GM18498 (cell line): ENCODE measurements around the gene IL11.
"Not testable (repeated sequence)": the region's sequence is repeated elsewhere in the genome, so short reads cannot be mapped to it uniquely, and the experiment has no call there.

Experiments
- ATAC-seq: cut with Tn5 transposase; IDR thresholded peaks from one replicate; pipeline ENCODE4 v1.9.1; 2021; ENCODE audit warnings: mild to moderate bottlenecking, moderate library complexity; ENCODE audit not compliant: unreplicated experiment

Gene IL11

GRCh38 chr19:55370305-55370988 is at the start of gene IL11:
IL11 (minus strand) TSS chr19:55370463; CDS start chr19:55370310, 153 bp downstream.
- ATAC-seq = no peak

- ATAC-seq = no peak
Observed at GRCh38 chr19:55419624-55420236, 49.5 kb upstream of the IL11 start.

GRCh38 chr19:55419103-55419502 is 48.8 kb upstream of the IL11 start:
- no peak for ATAC-seq

GRCh38 chr19:55418185-55418584 is 47.9 kb upstream of the IL11 start:
- ATAC-seq = no peak

GRCh38 chr19:55410168-55410567 is 39.9 kb upstream of the IL11 start:
- ATAC-seq = no peak

GRCh38 chr19:55409179-55409578 is 38.9 kb upstream of the IL11 start:
- ATAC-seq = not testable (repeated sequence)

- no peak for ATAC-seq
Observed at GRCh38 chr19:55408533-55408872, 38.2 kb upstream of the IL11 start.

GRCh38 chr19:55407800-55408532 is 37.7 kb upstream of the IL11 start:
- peak; percentile 80 for ATAC-seq

GRCh38 chr19:55407550-55407799 is 37.2 kb upstream of the IL11 start, which contains the start of gene UBE2S:
UBE2S (minus strand) TSS chr19:55407788; CDS start chr19:55407589, 199 bp downstream.
- ATAC-seq = not testable (repeated sequence)

- peak; percentile 21 for ATAC-seq
Observed at GRCh38 chr19:55406826-55407549, 36.7 kb upstream of the IL11 start.

- no peak for ATAC-seq
Observed at GRCh38 chr19:55406091-55406825, 36.0 kb upstream of the IL11 start.

- no peak for ATAC-seq
Observed at GRCh38 chr19:55405638-55406037, 35.4 kb upstream of the IL11 start.

GRCh38 chr19:55402509-55402908 is 32.2 kb upstream of the IL11 start:
- ATAC-seq = no peak

- ATAC-seq = not testable (repeated sequence)
Observed at GRCh38 chr19:55401390-55401789, 31.1 kb upstream of the IL11 start.

- ATAC-seq = no peak
Observed at GRCh38 chr19:55400281-55401087, 30.2 kb upstream of the IL11 start.

GRCh38 chr19:55398200-55398925 is 28.1 kb upstream of the IL11 start:
- no peak for ATAC-seq

- no peak for ATAC-seq
Observed at GRCh38 chr19:55392820-55393761, 22.8 kb upstream of the IL11 start.
